T follicular helper cell (primary cell): ENCODE measurements around the gene RARB.

ENCODE experiments used
- DNase-seq: peaks from one replicate; pipeline ENCODE4 v3.0.0-alpha.2; 2020; ENCODE audit warnings: low read depth

Gene RARB

DNA sequence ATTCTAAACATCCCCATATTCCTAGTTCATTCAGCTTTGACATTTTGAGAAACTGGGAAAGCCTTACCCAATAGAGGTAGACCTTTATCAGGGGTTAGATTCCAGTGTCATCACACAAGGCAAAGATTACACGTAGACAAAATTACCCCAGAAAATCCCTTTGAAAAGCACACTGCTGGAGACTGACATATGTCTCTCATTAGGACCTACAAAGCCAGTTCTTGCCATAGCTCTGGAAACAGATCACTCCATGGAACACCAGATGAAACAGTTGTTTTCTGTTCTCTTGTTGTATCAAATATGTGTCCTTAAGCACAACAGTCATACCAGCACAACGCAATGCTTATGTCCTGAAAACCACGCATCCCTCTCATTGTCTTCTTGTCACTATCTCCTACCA lies 44.7 kb downstream of the RARB start:
- DNase-seq = no peak

DNA sequence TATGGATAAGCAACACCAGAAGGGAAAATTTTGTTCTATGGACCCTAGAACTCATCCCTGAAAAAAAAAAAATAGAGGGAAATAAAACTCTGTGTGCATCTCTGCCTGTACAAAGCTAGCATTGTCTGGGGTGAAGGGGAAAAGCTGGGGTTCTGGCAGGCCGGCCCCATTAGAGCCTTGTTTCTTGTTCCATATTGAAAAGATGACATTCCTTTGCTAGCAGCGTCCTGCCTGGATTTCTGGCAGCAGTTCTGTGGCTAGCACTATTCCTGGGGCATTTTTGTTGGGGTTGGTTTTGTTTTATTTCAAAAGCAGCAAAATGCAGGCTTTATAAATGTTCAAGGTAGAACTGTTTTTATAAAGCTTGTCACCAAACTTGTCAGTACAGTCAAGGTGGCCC lies 45.2 kb downstream of the RARB start:
- no peak for DNase-seq

DNA sequence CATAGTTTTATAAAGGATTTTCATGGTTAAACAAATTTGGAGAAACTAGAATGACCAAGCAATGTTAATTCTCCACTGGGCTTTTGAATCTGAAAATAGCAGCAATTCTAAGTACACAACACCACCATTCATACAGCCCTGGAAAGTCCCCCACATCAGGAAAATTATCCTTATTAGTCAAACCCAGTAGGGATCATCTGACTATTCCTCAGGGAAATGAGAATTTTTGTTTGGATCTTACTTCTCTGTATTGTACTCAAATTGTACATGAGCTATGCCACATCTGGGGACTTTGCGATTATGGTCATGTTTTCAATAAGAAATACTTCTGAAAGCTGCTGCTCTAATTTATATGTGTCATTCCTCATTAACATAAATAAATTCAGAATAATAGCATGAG lies 46.0 kb downstream of the RARB start:
- no peak for DNase-seq

DNA sequence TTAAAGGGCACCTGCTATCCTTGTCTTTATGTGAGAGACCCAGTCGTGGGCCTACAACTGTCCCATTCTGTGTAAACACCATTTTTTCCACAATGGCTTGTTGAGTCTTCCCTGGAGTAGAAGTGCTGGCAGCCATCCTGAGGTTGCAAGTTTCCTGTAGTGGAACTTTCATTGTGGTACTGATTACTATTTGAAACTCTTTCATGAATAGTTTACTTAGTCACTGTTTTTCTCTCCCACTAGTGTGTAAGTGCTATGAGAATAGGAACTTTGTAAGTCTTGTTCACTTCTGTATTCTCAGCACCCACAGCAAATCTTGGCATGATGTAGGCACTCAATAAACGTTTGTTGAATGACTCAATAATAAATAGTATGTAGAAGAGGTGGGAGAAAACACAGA lies 48.6 kb downstream of the RARB start:
- DNase-seq = no peak

DNA sequence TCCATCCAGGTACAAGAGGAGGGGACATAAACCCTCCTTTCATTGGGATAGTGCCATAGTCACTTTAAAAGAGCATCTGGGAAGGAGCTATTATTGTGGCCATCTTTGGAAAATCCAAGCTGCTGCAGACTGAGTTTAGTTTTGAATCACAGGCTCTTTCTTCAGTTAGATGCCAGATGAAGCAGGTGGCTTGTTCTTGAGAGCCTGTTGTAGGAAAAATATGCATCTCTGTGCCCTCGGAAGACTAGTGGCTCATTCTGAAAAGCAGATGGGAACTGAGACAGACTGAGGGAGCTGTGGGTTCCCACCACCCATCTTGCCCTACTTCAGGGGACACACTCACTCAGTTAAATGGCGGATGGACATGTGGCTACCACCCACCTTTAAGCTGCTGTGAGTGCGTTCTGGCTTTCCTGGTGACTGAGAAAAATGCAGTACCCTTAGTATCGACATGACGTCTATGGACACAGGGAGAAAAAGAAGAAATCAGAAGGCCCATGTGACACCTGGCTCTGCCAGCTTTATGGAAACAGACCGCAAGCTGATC lies 50.2 kb downstream of the RARB start:
- no peak for DNase-seq

DNA sequence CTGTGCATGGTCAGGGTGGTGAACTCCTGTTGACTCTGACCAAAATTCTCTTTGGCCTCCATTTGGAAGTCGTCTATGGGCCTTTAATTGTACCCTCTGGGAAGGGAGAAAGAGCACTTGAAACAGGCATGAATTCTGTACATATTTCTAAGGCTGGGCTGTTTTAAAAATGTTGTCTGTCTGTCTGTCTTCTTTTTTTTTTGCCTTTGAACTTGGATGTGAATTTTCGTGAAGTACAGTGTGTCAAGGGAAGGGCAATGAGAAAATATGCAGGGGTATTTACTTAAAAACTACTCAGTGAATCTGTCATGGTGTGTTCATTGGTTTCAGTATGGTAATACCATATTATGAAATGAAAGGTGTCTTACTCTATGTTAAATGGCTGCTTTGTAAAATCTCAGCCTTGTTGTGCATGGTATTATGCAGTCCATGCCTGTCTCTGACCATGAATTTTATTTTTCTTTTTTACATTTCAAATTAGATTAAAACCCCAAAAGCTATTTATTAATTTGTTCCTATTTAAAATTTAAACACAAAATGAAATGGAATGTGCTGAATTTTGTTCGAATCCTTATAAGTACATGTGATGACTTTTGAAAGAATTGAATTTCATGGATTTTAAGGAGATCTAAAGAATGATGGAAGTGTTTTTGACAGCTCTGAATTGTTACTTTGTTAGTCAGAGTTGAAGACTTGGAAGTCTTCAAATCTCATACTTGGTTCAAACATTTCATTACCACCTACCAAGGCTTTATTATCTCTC lies 51.1 kb downstream of the RARB start:
- no peak for DNase-seq

DNA sequence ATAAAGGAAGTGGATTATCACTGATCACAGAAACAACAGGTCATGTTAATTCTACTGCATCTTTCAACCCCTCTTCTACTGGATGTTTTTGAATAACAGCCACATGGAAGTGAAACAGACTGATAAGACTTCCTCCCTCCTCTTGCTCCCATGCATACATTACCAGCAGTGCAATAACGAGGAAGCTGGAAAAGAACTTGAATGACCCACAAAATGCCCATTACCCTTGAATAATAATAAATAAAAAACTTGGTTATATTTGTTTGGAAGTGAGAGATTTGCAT lies 51.6 kb downstream of the RARB start:
- DNase-seq = no peak

DNA sequence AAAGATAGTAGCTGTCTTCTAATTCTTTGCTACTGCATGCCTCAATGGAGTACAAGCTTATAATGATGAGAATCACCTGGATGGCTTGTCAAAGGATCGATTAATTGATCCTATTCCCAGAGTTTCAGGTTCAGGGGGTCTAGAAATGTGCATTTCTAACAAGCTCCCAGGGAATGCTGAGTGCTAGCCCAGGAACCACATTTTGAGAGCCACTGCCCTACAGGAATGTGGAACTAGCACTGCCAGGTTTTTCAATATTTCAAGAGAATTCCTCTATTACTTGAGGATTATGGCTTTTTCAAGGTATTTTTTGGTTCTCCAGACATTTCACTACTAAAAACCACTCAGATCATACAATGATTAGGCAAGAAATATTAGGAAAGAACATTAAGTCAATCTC lies 52.7 kb downstream of the RARB start:
- DNase-seq = no peak

DNA sequence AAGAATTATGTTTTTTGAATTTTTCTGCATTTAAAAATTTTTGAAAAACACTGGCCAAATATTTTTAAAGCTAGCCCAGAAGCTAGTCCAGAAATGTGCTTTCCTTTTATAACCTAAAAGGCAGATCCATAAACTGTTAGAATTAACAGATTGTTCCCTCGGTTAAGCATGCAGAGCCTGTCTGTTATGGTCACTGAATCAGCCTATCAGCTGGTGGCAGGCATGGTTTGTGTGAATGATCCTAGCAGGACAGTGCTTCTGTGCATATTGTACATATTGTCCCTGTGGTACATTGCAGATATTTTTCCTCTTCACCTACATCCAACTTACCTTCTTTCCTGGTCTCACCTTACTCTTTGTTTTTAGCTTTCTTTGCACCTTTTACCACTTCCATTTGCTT lies 53.3 kb downstream of the RARB start:
- DNase-seq = no peak

DNA sequence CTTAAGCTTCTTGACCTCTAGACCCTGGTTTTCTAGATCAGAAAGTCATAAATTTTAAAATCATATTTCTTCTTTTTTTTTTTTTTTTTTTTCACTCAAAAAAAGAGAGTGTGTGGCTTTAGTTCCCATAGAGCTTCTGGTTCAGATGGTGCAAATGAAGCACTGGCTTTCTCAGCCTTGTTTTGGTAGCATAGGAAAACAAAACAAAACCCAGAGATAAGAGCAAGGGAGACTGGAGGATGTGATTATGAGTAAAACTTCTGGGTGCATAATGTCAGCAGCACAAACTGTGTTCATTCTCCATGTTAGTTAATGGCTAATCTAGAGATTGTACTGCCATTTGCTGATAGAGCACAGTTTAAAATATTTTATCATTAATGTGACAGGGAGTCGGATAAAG lies 55.4 kb downstream of the RARB start:
- DNase-seq = no peak

DNA sequence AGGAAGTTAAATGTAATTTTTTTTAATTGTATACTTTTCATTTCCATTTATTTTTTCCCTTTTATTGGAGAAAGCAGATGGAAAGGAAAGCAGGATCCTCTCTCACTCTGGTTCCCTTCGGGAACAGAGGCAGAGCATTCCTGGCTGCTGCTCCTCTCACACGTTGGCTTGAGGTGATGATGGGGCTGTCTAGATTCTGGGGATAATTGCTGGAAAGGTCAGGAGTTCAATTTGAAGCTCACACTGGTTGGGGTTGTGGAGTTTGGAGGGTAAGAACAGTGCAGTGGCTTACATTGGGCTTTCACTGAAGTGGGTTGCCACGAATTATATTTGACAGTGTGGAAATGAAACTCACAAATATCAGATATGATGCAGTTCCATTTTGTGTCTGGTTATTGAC lies 57.6 kb downstream of the RARB start:
- DNase-seq = no peak

DNA sequence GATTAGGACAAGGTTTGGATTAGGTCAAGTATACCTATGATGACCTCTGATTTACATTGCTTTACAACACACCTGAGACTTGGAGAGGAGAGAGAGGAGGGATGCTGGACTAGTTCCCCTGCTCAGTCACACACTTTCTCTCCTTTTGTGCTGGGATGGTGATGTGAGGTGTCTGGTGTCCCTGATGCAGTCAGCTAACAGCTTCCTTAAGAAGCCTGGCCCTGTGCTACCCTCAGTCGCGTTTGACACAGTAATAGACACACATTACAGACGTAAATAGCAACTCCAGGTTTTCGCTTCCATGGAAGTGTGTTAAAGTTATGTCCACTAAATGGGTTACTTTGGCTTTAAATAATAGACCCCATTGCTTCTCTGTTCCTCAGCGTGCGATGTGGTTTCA lies 58.9 kb downstream of the RARB start:
- DNase-seq = no peak

DNA sequence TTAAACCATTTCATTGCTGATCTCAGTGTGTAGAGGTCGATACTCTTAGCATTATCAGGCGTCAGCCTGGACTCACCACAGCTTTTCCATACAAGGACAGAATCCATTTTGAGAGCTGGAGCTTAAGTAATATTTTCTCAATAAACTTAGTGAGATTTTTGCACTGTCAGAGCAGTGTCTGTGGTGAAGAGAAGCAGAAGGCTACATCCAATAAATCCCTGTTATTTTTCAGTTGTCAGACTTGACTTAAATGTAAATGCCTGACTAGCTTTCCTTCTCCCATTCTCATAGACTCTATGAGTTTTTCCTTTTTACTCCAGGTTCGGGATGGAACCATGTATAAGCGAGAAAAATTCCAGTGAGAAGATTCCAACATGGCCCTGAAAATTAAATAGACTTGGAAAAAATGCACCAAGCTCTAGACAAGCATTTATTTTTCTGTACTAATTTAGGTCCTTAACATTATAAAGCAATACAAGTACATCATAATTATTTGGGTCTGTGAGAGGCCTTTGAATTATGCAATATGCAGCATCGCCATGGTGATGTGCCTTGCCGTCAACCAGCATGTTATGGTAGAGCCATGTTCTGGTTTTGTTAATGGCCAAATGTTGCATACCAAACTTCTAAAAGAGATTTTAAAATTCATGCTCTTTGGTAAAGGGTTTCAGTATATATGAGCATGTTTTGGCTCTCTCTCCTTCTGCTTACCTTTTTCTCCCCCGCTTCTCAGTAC lies 62.0 kb downstream of the RARB start:
- DNase-seq = no peak

DNA sequence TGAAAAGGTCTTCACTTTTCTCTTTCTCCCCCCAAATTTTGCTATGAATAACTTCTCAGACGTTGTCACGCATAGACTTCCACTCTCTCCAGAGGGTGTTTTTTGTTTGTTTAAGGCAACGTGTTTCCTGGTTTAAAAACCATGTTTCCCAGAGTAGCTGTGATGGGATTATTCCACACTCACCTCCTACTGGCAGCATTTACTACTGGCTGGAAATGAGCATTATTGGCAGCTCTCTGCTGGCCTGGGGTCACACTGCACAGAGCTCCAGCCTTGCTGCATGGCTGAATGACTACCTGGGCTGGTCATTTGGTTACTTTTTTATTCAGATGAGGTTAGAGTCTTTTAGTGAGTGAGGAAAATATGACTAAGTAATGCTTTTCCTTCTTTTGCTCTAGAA lies 65.2 kb downstream of the RARB start:
- no peak for DNase-seq

DNA sequence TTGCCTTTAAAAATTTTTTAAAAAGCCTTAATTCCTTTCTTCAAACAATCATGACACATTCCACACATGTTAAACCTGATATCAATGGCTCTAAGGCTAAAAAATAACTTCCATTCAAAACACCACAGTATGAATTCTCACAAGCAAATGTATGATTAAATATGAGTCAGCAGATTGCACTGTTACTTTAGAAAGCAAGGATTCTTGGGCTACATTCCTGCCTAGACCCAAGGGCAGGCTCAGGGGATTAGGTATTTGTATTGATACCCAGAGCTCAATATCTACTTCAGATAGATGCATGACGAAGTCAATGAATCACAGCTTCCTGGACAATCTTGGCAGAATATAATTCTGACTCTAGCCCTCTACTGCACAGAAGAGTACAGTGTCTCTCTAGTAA lies 65.7 kb downstream of the RARB start:
- DNase-seq = no peak

DNA sequence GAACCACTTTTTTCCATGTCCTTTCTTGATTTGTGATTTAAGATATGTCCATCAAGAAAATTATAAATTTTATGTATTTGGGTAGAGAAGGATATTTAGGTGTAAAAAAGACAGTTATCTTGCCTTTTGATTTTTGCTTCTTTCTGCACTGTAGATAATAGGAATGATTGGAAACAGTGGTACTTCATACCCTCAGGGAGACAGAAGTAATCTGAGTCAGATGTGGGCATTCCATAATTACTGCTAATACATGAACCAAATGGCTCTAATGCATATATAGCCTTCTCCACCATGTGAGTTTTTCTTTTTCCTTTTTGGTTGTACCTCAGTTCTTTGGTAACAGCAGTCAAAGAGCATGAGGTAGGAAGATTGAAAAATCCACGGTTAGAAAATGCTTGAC lies 67.2 kb downstream of the RARB start:
- DNase-seq = no peak

DNA sequence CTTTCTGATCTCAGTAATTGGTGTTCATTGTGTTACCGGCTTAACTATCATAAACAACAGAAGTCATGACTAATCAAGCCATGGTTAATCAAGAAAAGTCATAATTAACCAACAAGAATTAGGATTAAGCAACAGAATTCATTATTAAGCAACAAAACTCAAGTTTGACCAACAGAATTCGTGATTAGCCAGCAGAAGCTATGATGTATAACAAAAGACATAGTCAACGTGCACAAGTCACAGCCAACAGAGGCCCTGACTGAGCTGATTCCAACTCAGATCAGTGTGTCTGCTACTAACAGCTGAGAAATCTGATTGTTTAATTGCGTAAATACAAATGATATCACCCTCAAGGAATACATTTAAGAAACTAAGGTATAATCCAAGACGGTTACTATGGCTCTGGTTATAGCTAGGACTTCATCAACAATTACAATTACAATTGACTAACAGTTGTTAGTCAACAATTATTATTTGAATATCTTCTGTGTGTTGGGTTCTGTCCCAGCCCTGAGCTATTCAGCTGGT lies 67.7 kb downstream of the RARB start:
- DNase-seq = no peak

DNA sequence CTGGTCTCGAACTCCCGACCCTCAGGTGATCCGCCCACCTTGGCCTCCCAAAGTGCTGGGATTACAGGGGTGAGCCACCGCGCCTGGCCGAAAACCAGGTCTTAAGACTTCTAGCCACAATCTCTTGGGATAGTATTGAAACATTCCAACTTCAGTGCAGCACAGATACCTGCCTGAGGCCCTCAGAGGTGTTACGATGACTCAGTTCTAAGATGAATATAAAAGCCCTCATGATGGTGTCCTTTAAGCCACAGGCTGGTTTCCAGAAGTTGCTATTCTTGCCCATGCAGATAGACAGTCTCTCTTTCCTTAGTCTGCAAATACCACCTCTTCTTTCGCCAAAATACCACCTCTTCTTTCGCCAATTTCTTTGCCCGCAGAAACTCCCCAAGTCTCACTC lies 69.0 kb downstream of the RARB start:
- DNase-seq = no peak

DNA sequence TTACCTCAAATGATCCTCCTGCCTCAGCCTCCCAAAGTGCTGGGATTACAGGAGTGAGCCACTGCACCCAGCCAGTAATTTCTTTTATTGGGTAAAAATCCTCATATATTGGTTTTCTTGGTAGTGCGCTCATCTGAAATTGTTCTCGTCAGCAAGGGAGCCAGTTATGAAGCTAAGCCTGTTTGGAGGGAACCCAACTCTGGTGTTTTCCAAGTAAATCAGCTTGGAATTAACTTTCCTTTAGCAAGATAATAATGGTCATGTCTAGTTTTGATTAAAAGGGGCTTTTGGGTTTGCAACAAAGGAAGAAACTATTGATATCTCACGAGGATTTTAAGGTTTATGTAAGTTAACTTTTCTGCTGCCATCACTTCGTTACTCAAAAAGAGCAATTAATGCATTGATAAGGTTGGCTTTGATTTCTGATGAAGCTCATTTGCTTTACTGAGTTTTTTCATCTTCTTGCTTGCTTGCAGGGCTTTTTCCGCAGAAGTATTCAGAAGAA lies 72.7 kb downstream of the RARB start:
- DNase-seq = no peak

DNA sequence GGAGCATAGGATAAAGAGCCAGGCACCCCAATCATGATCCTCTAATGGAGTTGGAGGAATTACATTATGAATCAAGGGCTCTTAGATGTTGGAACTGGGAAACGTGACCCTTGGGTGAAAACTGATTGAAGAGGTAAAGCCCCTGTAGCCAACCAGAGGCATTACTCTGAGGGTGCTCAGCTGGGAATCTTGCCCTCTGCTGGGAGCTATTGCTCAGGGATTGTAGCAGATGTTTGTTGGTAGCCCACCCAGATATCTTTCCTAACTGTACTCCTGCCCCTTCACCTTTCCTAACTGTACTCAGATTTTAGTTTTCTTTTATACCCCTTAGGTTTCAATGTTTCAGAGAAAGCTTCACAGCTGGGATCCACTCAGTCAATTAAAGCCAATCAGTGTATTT lies 74.2 kb downstream of the RARB start:
- DNase-seq = no peak

DNA sequence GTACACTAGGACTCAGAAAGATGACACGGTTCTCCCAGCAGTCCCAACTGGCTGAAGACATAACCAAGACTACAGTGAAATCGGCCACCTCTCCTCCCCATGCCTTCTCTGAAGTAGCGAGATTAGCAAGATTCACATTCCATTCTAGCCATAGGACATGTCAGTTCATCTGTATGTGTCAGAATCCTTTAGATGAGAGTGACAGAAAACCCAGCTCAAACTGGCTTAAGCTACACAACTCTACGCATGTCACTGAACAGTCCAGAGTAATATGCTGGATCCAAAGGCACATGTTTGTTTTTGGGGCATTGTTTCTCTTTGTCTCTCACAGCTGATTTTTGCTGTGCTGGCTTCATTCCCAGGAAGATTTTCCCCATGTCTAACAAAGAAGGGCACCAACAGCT lies 75.8 kb downstream of the RARB start:
- no peak for DNase-seq

DNA sequence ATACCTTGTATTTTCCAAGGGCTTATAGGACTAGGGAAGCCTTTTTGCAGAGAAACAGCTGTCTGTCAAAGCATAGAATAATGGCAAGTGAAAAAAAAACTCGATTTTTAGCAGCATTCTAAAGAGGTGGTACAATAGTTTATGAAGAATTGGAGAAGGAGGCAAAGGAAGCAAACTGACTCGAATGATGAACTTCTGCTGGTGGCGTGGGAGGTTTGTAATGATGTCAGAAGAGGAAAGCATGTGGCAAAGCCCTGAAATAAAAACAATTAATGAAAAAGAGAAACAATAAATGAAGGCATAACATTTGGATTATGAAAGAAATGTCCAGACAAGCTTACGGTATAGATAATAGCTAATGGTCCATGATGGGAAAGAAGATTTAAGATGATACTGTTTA lies 77.5 kb downstream of the RARB start:
- DNase-seq = no peak

DNA sequence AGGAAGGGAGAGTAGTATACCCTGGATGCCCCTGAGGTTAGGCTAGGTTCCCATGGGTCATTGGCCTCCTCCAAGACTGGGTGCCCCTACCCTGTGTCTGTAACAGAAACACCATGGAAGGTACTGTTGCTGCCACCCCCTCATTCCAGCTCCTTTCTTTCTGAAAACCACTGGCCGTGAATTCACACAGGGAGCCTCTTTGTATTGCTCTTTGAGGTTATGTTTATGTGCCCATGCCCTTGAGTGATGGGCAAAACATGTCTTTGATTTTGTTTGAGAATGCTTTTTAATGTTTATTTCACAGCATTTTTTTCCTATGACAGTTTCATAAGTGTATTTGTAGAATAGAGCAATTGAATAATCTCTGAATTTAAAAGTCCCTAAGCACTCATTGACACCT lies 79.7 kb downstream of the RARB start:
- DNase-seq = no peak
